ENCODE results near the gene MLKL. TPM values are rescaled to one million over a fixed set of nuclear protein-coding genes. Genes with fewer than 3 reads are reported as not detected.
"Not testable (repeated sequence)": the region's sequence is repeated elsewhere in the genome, so short reads cannot be mapped to it uniquely, and the experiment has no call there.

Gene MLKL
- total RNA-seq, 4 donors from 2014 or later, result 6.0 to 12.0 (median 9.9) TPM

GRCh38 chr16:74726716-74727115, 26.1 kb upstream of the MLKL start:
- Histone ChIP-seq H3K27ac (no peak overlapping the region), H3K4me1 (no peaks in the 10 kb centered on the region), H3K9me3 (no peaks in the 10 kb centered on the region), H3K27me3 (no peaks in the 10 kb centered on the region), H3K36me3 (no peaks in the 10 kb centered on the region), H3K4me3 (replicated peaks in 1 of 3) (no peak overlapping the region)
- TF ChIP-seq CTCF (IDR thresholded peaks at IDR 0.05) (peak in 1 of 6 experiments; percentile 18), POLR2A (IDR thresholded peaks at IDR 0.05) (no peak)
- WGBS, 2 donors, result 58 to 80% methylated on average over 2 of the region's 2 CpGs
- intact Hi-C loops (cut with DNase I), result no loop called here
- no peak for DNase-seq

- Histone ChIP-seq H3K4me3 (replicated peaks in 1 of 3) (no peak overlapping the region), H3K27ac (no peak overlapping the region), H3K4me1 (no peaks in the 10 kb centered on the region), H3K9me3 (no peaks in the 10 kb centered on the region), H3K27me3 (no peaks in the 10 kb centered on the region), H3K36me3 (no peaks in the 10 kb centered on the region)
- DNase-seq, result no peak
- 92 to 94% methylated on average over 12 of the region's 12 CpGs for WGBS, 2 donors
- intact Hi-C loops (cut with DNase I), result no loop called here
- TF ChIP-seq CTCF (IDR thresholded peaks at IDR 0.05), result no peak
- no peak for TF ChIP-seq POLR2A (IDR thresholded peaks at IDR 0.05)
Measured at GRCh38 chr16:74725651-74726455, 25.2 kb upstream of the MLKL start.

GRCh38 chr16:74724820-74725549, 24.3 kb upstream of the MLKL start:
- Histone ChIP-seq H3K27me3 (no peaks in the 10 kb centered on the region), H3K4me1 (no peaks in the 10 kb centered on the region), H3K9me3 (no peaks in the 10 kb centered on the region), H3K36me3 (no peaks in the 10 kb centered on the region), H3K4me3 (replicated peaks in 1 of 3) (no peak overlapping the region), H3K27ac (no peak overlapping the region)
- intact Hi-C loops (cut with DNase I), result no loop called here
- TF ChIP-seq POLR2A (IDR thresholded peaks at IDR 0.05) (no peak), CTCF (IDR thresholded peaks at IDR 0.05) (no peak)
- WGBS, 2 donors, result 71 to 73% methylated on average over 10 to 14 of the region's 19 CpGs
- DNase-seq, result no peak

- TF ChIP-seq CTCF (IDR thresholded peaks at IDR 0.05) (no peak), POLR2A (IDR thresholded peaks at IDR 0.05) (no peak)
- Histone ChIP-seq H3K36me3 (no peaks in the 10 kb centered on the region), H3K9me3 (no peaks in the 10 kb centered on the region), H3K27me3 (no peaks in the 10 kb centered on the region), H3K4me1 (no peaks in the 10 kb centered on the region), H3K4me3 (replicated peaks in 1 of 3) (no peak overlapping the region), H3K27ac (no peak overlapping the region)
- intact Hi-C loops (cut with DNase I), result no loop called here
- DNase-seq, result no peak
- WGBS, 2 donors, result 79 to 84% methylated on average over 7 of the region's 7 CpGs
Measured at GRCh38 chr16:74723256-74723655, 22.6 kb upstream of the MLKL start.

- H3K27me3 ChIP-seq; H3K36me3 ChIP-seq; H3K4me1 ChIP-seq; intact Hi-C loops (cut with DNase I); H3K4me3 ChIP-seq (replicated peaks in 1 of 3); H3K9me3 ChIP-seq; DNase-seq; H3K27ac ChIP-seq: not testable (repeated sequence)
- WGBS, 2 donors, result 87 to 94% methylated on average over 2 of the region's 2 CpGs
Measured at GRCh38 chr16:74722156-74722555, 21.5 kb upstream of the MLKL start.
